ENCODE measurements around the gene DLEC1. TPM values are rescaled to one million over a fixed set of nuclear protein-coding genes. Genes with fewer than 3 reads are reported as not detected.
A peak's percentile ranks its signal among the peaks of the same experiment; 100 is the strongest.

DLEC1 gene
- total and polyA plus RNA-seq, 3 experiments from 2014 or later, result 0.56 to 1.3 (median 1.0) TPM

- H3K9me3 Mint-ChIP-seq, result no peaks in the 10 kb centered on the region
- POLR2A ChIA-PET, result no interaction called here
- CTCF ChIA-PET, result interaction anchor here (1.2 to 1.7 kb wide), 5 partner anchors 17 to 41 kb away, joined by 3 to 9 read pairs (median 6); partner anchors contain the start of genes DLEC1 and PLCD1
- peak overlapping the region; percentile 24 to 98 (median 94) for H3K27ac Mint-ChIP-seq
- H3K4me3 Mint-ChIP-seq, result peak overlapping the region in 5 of 7 donors; percentile 71 to 86 (median 81)
- peaks cover 8 to 56% (median 11%) of the 10 kb centered on the region in 3 donors for H3K36me3 Mint-ChIP-seq
- peaks cover 54 to 68% (median 63%) of the 10 kb centered on the region in 3 donors for H3K4me1 Mint-ChIP-seq
- H3K27ac ChIP-seq (ENCODE audit: low read depth, low read length), result peak overlapping the region; percentile 74
- H3K9me3 ChIP-seq (ENCODE audit: low read length), result no peaks in the 10 kb centered on the region
- H3K4me1 ChIP-seq (ENCODE audit: insufficient read depth, low read length), result peaks cover 54% of the 10 kb centered on the region
- H3K4me3 ChIP-seq (ENCODE audit: low read length), result peak overlapping the region; percentile 62
- no peaks in the 10 kb centered on the region for H3K27me3 ChIP-seq (ENCODE audit: insufficient read depth, low read length, poor library complexity, severe bottlenecking)
- peak in 1 of 5 donors; percentile 46 for DNase-seq
- peaks cover 13% of the 10 kb centered on the region for H3K36me3 ChIP-seq (ENCODE audit: insufficient read depth, low read length)
- no peaks in the 10 kb centered on the region for H3K27me3 Mint-ChIP-seq
These were observed 41.1 kb upstream of the DLEC1 start for GRCh38 chr3:37997791-37998370.

DNA sequence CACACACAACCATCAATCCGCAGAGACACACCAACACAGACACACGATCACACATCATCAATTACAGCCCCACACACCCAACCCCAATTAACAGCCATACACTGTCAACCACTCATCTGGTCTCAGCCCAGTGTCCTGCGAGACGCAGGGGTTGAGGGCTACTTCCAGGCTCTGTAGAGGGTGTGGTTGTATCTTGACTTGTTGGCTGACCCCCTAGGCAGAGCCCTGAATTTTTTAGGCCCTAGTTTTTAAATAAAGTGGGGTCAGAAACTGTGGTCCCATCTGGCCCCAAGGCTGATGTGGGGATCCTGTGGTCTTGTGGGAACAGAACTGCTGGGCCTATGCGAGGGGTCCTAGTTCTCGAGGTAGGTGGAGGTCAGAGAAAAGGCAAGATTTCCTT, 39.2 kb upstream of the DLEC1 start:
- H3K9me3 ChIP-seq (ENCODE audit: low read length), result no peaks in the 10 kb centered on the region
- ChIA-PET POLR2A (no interaction called here), CTCF (no interaction called here)
- peaks cover 13% of the 10 kb centered on the region for H3K36me3 ChIP-seq (ENCODE audit: insufficient read depth, low read length)
- peaks cover 42% of the 10 kb centered on the region for H3K4me1 ChIP-seq (ENCODE audit: insufficient read depth, low read length)
- no peaks in the 10 kb centered on the region for H3K27me3 ChIP-seq (ENCODE audit: insufficient read depth, low read length, poor library complexity, severe bottlenecking)
- H3K4me1 Mint-ChIP-seq, result peaks cover 52 to 66% (median 59%) of the 10 kb centered on the region in 3 donors
- no peak overlapping the region for H3K27ac ChIP-seq (ENCODE audit: low read depth, low read length)
- H3K27me3 Mint-ChIP-seq, result peaks cover 0 to 1% of the 10 kb centered on the region in 2 donors
- DNase-seq, result peak in 1 of 5 donors; percentile 38
- H3K27ac Mint-ChIP-seq, result peak overlapping the region in 7 of 8 donors; percentile 34 to 96 (median 85)
- peaks cover 8 to 56% (median 13%) of the 10 kb centered on the region in 3 donors for H3K36me3 Mint-ChIP-seq
- peak overlapping the region in 4 of 7 donors; percentile 14 to 65 (median 50) for H3K4me3 Mint-ChIP-seq
- H3K4me3 ChIP-seq (ENCODE audit: low read length), result no peak overlapping the region
- H3K9me3 Mint-ChIP-seq, result no peaks in the 10 kb centered on the region

- peak in 1 of 5 donors; percentile 29 for DNase-seq
- Histone ChIP-seq H3K36me3 (ENCODE audit: insufficient read depth, low read length) (peaks cover 13% of the 10 kb centered on the region), H3K27me3 (ENCODE audit: insufficient read depth, low read length, poor library complexity, severe bottlenecking) (no peaks in the 10 kb centered on the region), H3K4me3 (ENCODE audit: low read length) (no peak overlapping the region), H3K4me1 (ENCODE audit: insufficient read depth, low read length) (peaks cover 37% of the 10 kb centered on the region), H3K27ac (ENCODE audit: low read depth, low read length) (no peak overlapping the region), H3K9me3 (ENCODE audit: low read length) (no peaks in the 10 kb centered on the region)
- Mint-ChIP-seq H3K9me3 (no peaks in the 10 kb centered on the region), H3K4me3 (peak overlapping the region in 1 of 7 donors; percentile 32), H3K27ac (peak overlapping the region in 5 of 8 donors; percentile 19 to 63 (median 24)), H3K4me1 (peaks cover 50 to 66% (median 59%) of the 10 kb centered on the region in 3 donors), H3K27me3 (peaks cover 0 to 1% of the 10 kb centered on the region in 2 donors), H3K36me3 (peaks cover 8 to 61% (median 13%) of the 10 kb centered on the region in 3 donors)
- ChIA-PET CTCF (interaction anchor here (1.3 to 4.1 kb wide), 3 partner anchors 20 to 165 kb away, joined by 3 to 49 read pairs (median 4); partner anchors contain the start of genes DLEC1 and OXSR1), POLR2A (no interaction called here)
These were observed 38.6 kb upstream of the DLEC1 start for GRCh38 chr3:38000242-38000916.

GRCh38 chr3:38000965-38001455, 38.0 kb upstream of the DLEC1 start:
- peaks cover 31% of the 10 kb centered on the region for H3K4me1 ChIP-seq (ENCODE audit: insufficient read depth, low read length)
- no peaks in the 10 kb centered on the region for H3K27me3 ChIP-seq (ENCODE audit: insufficient read depth, low read length, poor library complexity, severe bottlenecking)
- H3K9me3 ChIP-seq (ENCODE audit: low read length), result no peaks in the 10 kb centered on the region
- Mint-ChIP-seq H3K27me3 (peaks cover 0 to 1% of the 10 kb centered on the region in 2 donors), H3K27ac (peak overlapping the region in 3 of 8 donors; percentile 11 to 59 (median 24)), H3K4me1 (peaks cover 44 to 61% (median 53%) of the 10 kb centered on the region in 3 donors), H3K36me3 (peaks cover 8 to 60% (median 13%) of the 10 kb centered on the region in 3 donors), H3K9me3 (no peaks in the 10 kb centered on the region), H3K4me3 (no peak overlapping the region)
- CTCF ChIA-PET, result interaction anchor here (1.3 to 4.9 kb wide), 4 partner anchors 21 to 164 kb away, joined by 3 to 65 read pairs (median 26); partner anchors contain the start of genes DLEC1 and OXSR1
- H3K4me3 ChIP-seq (ENCODE audit: low read length), result no peak overlapping the region
- DNase-seq, result no peak
- POLR2A ChIA-PET, result no interaction called here
- no peak overlapping the region for H3K27ac ChIP-seq (ENCODE audit: low read depth, low read length)
- peaks cover 13% of the 10 kb centered on the region for H3K36me3 ChIP-seq (ENCODE audit: insufficient read depth, low read length)

GRCh38 chr3:38001456-38002081, 37.4 kb upstream of the DLEC1 start:
- Mint-ChIP-seq H3K27ac (peak overlapping the region in 2 of 8 donors; percentile 24 to 59), H3K4me3 (no peak overlapping the region), H3K9me3 (no peaks in the 10 kb centered on the region), H3K4me1 (peaks cover 38 to 55% (median 48%) of the 10 kb centered on the region in 3 donors), H3K36me3 (peaks cover 7 to 60% (median 8%) of the 10 kb centered on the region in 3 donors), H3K27me3 (peaks cover 0 to 1% of the 10 kb centered on the region in 2 donors)
- no peak overlapping the region for H3K4me3 ChIP-seq (ENCODE audit: low read length)
- peak in 1 of 5 donors; percentile 50 for DNase-seq
- H3K9me3 ChIP-seq (ENCODE audit: low read length), result no peaks in the 10 kb centered on the region
- ChIA-PET CTCF (interaction anchor here (1.0 to 4.9 kb wide), 6 partner anchors 18 to 164 kb away, joined by 3 to 65 read pairs (median 4); partner anchors contain the start of genes DLEC1 and OXSR1), POLR2A (no interaction called here)
- no peak overlapping the region for H3K27ac ChIP-seq (ENCODE audit: low read depth, low read length)
- H3K36me3 ChIP-seq (ENCODE audit: insufficient read depth, low read length), result peaks cover 19% of the 10 kb centered on the region
- H3K4me1 ChIP-seq (ENCODE audit: insufficient read depth, low read length), result peaks cover 25% of the 10 kb centered on the region
- H3K27me3 ChIP-seq (ENCODE audit: insufficient read depth, low read length, poor library complexity, severe bottlenecking), result no peaks in the 10 kb centered on the region

GRCh38 chr3:38002291-38002876, 36.6 kb upstream of the DLEC1 start:
- H3K36me3 Mint-ChIP-seq, result peaks cover 4 to 62% (median 4%) of the 10 kb centered on the region in 3 donors
- no peaks in the 10 kb centered on the region for H3K9me3 Mint-ChIP-seq
- ChIA-PET POLR2A (no interaction called here), CTCF (interaction anchor here (1.0 to 4.9 kb wide), 4 partner anchors 17 to 37 kb away, joined by 4 to 65 read pairs (median 27); partner anchors contain the start of gene DLEC1)
- peaks cover 33 to 47% (median 40%) of the 10 kb centered on the region in 3 donors for H3K4me1 Mint-ChIP-seq
- H3K4me3 ChIP-seq (ENCODE audit: low read length), result no peak overlapping the region
- H3K36me3 ChIP-seq (ENCODE audit: insufficient read depth, low read length), result peaks cover 21% of the 10 kb centered on the region
- no peak overlapping the region for H3K27ac ChIP-seq (ENCODE audit: low read depth, low read length)
- peak in 1 of 5 donors; percentile 37 for DNase-seq
- no peaks in the 10 kb centered on the region for H3K27me3 ChIP-seq (ENCODE audit: insufficient read depth, low read length, poor library complexity, severe bottlenecking)
- H3K4me3 Mint-ChIP-seq, result no peak overlapping the region
- H3K27ac Mint-ChIP-seq, result peak overlapping the region in 1 of 8 donors; percentile 74
- H3K4me1 ChIP-seq (ENCODE audit: insufficient read depth, low read length), result peaks cover 17% of the 10 kb centered on the region
- no peaks in the 10 kb centered on the region for H3K9me3 ChIP-seq (ENCODE audit: low read length)
- H3K27me3 Mint-ChIP-seq, result peaks cover 0 to 1% of the 10 kb centered on the region in 2 donors

DNA sequence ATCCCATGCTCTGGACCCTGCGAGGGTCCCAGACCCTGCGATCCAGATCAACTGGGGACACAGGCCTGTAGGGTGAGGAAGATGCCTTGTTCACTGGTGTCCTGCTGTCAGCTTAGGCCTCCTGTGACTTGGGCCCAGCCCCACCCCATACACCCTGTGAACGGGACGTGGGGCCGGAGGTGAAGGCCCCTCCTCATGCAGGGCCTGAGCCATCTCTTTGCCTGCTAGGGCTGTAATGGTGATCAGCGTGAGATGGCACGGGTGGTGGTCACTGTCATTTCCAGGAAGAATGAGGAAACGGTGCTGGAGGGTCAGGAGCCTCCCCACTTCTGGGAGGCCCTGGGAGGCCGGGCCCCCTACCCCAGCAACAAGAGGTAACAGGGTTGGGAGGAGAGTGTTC, 36.1 kb upstream of the DLEC1 start:
- peaks cover 0 to 1% of the 10 kb centered on the region in 2 donors for H3K27me3 Mint-ChIP-seq
- Histone ChIP-seq H3K27me3 (ENCODE audit: insufficient read depth, low read length, poor library complexity, severe bottlenecking) (no peaks in the 10 kb centered on the region), H3K27ac (ENCODE audit: low read depth, low read length) (no peak overlapping the region), H3K36me3 (ENCODE audit: insufficient read depth, low read length) (peaks cover 21% of the 10 kb centered on the region), H3K9me3 (ENCODE audit: low read length) (no peaks in the 10 kb centered on the region), H3K4me1 (ENCODE audit: insufficient read depth, low read length) (peaks cover 11% of the 10 kb centered on the region), H3K4me3 (ENCODE audit: low read length) (no peak overlapping the region)
- H3K27ac Mint-ChIP-seq, result peak overlapping the region in 5 of 8 donors; percentile 26 to 83 (median 64)
- ChIA-PET POLR2A (interaction anchor here (1.1 kb wide), 1 partner anchor 29 kb away, joined by 3 read pairs; no protein-coding TSS in a partner anchor), CTCF (interaction anchor here (1.4 to 4.9 kb wide), 6 partner anchors 10 to 36 kb away, joined by 7 to 65 read pairs (median 14); partner anchors contain the start of gene DLEC1)
- no peak overlapping the region for H3K4me3 Mint-ChIP-seq
- no peaks in the 10 kb centered on the region for H3K9me3 Mint-ChIP-seq
- DNase-seq, result peak in 1 of 5 donors; percentile 36
- peaks cover 30 to 42% (median 40%) of the 10 kb centered on the region in 3 donors for H3K4me1 Mint-ChIP-seq
- peaks cover 4 to 67% (median 4%) of the 10 kb centered on the region in 3 donors for H3K36me3 Mint-ChIP-seq
